IPS-NIHi7 (cell line): Measurements from ENCODE around the gene GPR62.
A peak's percentile ranks its signal among the peaks of the same experiment; 100 is the strongest.

Experiments
- DNase-seq: peaks from one replicate; pipeline ENCODE4 v3.0.0; 2012; ENCODE audit warnings: mixed read lengths; ENCODE audit errors: extremely low spot score

Gene GPR62

DNA sequence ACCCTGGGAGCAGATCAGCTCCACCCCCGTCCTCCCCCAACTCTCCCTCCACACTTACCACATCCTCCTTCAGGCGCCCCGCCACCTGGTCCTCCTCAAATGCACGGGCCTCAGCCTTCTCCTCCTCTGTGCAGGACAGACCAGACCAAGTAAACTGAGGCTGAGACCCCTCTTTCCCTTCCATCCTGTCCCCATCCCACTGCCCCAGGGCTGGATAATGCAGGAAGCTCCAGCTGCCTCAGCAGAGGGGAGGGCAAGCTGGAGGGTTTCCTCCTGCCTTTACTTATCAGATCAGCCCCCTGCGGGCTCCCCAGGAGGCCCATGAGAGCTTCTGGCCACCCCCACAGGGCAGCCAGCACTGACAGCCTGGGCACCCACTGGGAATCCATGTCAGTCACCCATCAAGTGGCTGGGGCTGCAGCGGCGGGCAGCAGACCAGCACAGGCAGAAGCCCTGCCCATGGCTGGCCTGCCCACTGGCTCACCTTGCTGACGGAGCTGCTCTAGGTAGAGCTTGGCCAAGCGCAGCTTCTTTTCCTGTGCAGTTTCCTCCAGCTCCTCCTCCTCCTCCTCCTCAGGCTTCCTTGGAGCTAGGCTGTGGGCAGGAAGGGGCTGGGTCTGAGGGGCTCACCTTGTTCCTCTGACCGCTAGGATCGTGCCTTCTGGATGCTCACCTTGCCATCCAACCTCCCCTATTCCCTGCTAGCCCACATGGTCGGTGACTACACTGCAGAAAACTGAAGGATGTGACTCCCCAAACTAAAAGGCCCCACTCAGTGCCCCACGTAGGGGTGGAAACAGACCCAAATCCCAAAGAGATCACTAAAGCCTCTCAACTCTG is 17.4 kb upstream of the GPR62 start:
- no peak for DNase-seq

DNA sequence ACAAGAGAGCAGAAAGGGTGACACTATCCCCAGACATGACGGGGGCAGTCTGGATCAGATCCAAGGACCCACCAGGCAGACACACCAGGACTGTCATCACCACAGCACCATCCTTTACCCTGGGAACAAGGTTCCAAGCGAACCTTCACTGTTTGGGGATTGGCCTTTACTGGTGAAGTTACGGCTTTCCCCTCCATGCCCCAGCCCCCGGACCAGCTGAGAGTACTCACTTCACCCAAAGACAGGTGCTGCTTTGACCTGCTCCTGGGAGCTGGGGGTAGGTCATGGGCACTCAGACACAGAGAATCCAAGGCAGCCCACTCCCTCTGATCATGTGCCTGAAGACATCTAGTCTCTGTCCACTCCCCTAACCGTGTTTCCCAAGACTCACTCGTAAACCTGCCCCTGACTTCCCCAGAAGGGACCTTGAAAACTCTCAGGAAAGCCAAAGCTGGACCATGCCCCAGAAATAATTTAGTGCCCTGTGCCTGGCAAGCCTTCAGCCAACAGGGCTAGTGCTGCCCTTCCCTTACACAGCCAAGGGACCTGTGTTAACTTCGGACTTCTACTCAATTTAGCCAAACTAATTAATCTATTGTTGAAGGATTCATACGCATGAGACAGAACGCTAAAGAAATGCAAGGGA is 16.3 kb upstream of the GPR62 start:
- DNase-seq: no peak

DNA sequence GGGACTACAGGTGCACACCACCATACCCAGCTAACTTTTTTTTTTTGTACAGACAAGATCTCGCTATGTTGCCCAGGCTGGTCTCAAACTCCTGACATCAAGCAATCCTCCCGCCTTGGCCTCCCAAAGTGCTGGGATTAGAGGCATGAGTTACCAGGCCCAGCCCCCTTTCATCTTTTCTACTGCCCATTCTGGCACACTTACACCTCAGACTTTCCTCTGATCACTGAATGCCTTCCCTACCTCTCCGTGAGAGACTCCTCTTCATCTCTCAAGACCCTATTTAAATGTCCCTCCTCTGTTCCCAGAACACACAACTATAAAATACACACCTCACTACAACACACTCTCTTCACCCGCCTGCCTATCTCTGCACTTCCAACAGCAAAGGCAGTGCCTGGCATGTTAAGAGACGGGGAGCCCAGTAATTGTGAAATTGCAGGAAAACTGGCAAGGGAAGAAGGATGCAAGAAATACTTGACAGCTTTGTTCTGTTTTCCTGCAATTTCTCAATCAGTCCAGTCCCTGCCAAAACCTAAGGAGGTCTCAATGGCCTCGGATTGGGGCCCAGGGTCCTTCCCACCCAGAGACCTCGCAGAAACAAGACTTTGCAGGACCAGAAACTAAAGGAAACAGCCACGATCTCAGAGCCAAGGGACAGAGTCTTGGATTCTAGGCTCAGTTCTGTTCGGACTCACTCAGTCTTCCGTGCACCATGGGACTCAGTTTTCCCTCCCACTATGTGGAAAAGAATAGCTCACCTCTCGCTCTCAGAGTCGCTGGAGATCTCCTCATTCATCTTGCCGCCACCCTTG is 14.3 kb upstream of the GPR62 start:
- DNase-seq: no peak

DNA sequence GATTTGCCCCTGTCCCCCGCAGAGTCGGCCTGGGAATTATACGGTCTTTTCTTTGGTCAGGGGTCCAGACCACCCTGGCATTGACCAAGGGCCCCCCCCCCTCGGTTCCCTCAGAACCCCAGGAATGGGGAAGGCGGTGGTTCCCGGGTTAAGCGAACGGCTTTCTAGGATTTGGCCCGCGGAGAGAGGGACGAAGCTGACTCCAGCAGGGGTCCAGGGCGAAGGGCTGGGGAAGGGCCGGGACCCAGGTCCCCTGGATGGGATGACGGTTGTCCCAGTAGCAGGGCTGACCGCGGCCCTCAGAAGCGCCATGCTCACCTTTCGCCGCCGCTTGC is 13.8 kb upstream of the GPR62 start:
- no peak for DNase-seq

DNA sequence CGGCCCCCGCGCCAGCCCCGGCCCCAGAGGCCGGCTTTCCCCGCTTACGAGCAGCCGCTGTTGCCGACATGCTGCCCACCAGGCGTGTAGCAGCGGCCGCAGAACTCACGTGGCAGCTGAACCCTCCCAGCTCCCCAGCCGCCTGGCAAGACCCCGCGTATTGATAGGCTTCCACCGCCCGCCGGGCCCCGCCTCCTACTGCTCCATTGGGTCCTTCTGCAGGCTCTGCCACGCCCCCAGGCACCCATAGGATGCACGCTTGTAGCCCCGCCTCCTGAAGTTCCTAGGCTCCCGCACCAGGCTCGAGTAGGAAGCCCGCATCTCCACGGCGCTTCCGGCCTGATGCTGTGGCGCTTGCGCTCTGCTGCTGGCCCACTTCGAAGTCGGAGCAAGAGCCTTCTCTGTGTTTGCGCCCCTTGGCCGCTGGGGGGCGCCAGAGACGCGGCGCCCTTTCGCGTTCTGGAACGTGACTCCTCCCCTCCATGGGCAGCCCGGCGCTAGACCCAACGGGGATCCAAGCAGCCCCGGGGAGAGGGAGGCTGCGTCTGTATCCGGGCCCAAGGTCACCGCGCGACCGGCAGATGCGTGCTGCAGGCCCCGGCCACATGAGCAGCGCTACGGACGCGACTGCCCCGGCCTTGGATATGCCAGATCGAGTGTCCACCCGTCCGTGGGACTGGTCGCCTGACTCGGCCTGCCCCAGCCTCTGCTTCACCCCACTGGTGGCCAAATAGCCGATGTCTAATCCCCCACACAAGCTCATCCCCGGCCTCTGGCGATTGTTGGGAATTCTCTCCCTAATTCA is 13.2 kb upstream of the GPR62 start, which contains the start of the genes PARP3 and RRP9:
PARP3 (plus strand) TSS at position 566 of the 805 bp plus-strand sequence. CDS start 993 bp downstream, outside the sequence.
RRP9 (minus strand) TSS at position 107 of the 805 bp plus-strand sequence; CDS start at position 70, 37 bp downstream.
- DNase-seq: peak; percentile 100

DNA sequence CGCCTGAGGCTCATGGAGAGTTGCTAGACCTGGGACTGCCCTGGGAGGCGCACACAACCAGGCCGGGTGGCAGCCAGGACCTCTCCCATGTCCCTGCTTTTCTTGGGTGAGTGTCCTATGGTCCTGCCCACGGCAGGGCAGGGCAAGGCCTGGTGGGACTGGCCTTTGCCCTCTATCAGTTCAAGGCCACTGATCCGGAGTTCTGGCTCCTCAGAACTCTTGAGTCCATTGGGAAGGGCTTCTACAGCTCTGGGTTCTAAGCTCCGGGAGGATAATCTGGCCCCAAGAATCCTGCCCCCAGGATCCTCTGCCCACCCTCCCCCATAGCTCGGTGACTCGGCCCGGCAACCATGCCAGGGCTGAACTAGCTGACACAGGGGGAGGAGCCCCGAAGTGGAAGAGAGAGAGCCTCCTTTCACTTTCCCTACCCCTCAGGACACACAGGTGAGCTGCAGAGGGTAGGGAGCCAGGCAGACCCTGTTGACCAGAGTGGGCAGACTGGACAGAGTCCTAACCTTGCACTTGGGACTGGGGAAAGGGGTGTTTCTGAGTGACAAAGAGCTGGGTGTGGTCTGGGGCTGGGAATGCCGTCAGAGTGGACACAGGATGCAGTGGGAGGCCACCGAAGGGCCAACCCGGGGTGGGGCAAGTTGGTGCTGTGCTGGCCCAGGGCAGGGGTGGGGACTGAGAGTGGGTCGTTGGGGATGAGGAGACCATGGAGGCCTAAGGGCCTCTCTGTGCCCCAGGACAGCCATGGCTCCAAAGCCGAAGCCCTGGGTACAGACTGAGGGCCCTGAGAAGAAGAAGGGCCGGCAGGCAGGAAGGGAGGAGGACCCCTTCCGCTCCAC is 12.4 kb upstream of the GPR62 start:
- peak; percentile 35 for DNase-seq

DNA sequence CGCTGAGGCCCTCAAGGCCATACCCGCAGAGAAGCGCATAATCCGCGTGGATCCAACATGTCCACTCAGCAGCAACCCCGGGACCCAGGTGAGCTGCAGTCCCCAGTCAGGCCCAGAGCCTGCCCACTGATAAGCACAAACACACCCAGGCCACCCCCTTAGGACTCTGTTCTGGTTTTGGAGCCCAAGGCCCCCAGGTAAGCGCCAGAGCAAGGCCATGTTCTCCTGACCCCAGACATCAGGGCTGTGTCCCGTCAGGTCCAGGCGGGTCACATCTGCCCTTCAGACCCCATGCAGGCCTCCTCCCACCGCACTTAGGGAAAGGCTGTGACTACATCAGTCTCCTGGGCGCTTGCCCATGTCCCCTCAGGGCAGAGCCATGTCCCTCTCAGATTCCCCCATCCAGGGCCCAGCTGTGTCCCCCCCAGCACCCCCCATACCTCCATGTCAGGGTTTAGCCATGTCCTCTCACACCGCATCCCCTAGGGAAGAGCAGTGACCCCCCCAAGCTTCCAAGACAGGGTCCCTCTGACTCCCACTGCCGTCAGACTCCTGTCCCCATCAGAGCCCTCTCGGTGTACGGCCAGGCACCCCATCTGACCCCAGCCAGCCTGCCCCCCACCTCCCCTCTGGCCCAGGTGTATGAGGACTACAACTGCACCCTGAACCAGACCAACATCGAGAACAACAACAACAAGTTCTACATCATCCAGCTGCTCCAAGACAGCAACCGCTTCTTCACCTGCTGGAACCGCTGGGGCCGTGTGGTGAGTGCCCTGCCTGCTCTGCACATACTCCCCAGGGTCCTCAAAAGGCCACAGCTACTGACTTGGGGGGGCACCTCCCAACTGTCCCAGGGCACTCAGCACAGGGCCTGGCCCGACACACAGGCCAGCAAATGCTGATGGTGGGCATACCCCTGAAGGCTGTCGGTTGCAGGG is 11.5 kb upstream of the GPR62 start:
- DNase-seq: no peak

DNA sequence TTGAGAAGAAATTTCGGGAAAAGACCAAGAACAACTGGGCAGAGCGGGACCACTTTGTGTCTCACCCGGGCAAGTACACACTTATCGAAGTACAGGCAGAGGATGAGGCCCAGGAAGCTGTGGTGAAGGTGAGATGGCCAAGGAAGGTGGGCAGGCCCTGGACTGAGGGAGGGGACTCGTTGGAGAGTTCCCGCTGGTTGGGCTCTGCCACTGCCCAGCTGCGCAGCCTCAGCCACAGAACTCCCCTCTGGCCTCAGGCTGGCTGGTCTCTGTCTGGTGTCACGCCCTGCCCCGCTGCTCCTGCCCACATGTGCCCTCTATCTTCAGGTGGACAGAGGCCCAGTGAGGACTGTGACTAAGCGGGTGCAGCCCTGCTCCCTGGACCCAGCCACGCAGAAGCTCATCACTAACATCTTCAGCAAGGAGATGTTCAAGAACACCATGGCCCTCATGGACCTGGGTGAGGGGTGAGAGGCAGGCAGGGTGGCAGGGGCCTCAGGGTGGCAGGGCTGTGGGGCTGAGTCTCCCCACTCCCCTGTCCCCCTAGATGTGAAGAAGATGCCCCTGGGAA is 10.6 kb upstream of the GPR62 start:
- DNase-seq: no peak

DNA sequence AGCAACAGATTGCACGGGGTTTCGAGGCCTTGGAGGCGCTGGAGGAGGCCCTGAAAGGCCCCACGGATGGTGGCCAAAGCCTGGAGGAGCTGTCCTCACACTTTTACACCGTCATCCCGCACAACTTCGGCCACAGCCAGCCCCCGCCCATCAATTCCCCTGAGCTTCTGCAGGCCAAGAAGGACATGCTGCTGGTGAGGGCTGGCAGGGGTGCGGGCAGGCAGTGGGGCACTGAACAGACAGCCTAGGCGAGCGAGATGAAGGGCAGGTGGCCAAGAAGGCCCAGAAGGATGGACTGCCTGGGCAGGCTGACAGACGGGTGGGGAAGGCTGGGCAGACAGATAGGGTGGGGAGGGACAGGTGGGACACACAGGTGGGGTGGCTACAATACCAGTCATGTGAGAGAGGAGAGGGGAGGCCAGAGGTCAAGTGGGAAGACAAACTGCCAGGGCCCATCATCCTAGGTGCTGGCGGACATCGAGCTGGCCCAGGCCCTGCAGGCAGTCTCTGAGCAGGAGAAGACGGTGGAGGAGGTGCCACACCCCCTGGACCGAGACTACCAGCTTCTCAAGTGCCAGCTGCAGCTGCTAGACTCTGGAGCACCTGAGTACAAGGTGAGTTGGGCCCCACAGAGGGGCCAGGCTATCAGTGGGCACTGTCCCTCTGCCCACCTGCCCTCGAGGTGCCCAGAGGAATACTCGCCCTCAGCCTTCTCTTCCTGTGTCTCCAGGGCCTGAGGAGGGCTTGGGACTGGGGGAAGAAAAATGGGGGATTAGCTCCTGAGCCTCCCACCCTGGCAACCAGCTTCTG is 9.9 kb upstream of the GPR62 start:
- no peak for DNase-seq

DNA sequence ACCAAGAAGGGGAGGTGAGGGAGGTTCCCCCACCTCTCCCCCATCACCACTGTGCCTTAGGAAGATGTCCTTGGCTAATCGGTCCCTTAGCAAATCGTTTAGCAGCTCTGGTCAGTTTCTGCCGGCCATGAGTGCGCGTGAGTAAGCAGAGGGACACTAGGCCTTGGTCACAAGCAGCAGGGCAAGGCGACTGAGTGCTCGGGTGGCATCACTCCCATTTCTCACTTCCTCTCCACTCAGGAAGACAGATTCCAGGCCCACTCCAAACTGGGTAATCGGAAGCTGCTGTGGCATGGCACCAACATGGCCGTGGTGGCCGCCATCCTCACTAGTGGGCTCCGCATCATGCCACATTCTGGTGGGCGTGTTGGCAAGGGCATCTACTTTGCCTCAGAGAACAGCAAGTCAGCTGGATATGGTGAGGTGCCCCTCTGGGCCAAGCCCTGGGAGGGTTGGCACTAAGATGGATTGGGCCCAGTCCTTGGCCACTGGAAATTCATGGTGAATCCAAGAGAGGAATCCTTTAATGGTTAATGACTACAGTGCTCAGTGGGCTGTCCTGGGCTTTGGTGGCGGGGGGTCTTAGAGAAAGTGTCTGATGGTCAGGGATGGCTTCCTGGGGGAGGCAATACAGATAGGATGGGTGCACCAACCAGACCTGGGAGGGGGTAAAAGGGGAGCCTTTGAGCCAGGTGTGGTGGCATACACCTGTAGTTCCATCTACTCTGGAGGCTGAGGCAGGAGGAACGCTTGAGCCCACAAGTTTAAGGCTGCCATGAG is 9.1 kb upstream of the GPR62 start:
- DNase-seq: no peak

DNA sequence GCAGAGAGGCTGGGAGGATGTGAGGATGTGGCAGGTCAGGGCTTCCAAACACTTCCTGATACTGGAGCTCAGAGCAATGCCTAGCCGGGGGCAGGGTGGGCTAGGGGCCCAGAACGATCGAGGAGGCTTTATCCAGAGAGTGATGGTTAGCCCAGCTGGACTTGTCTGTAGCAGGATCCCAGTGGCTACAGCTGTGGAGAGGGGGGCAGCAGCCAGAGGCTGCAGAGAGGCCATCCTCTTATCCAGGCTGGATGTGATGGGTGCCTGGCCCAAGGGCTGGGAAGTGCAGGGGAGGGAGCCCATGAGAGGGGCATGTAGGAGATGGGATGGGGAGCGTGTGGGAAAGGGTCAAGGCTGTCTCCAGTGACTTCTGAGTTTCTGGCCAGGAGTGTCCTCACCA is 8.4 kb upstream of the GPR62 start:
- no peak for DNase-seq

DNA sequence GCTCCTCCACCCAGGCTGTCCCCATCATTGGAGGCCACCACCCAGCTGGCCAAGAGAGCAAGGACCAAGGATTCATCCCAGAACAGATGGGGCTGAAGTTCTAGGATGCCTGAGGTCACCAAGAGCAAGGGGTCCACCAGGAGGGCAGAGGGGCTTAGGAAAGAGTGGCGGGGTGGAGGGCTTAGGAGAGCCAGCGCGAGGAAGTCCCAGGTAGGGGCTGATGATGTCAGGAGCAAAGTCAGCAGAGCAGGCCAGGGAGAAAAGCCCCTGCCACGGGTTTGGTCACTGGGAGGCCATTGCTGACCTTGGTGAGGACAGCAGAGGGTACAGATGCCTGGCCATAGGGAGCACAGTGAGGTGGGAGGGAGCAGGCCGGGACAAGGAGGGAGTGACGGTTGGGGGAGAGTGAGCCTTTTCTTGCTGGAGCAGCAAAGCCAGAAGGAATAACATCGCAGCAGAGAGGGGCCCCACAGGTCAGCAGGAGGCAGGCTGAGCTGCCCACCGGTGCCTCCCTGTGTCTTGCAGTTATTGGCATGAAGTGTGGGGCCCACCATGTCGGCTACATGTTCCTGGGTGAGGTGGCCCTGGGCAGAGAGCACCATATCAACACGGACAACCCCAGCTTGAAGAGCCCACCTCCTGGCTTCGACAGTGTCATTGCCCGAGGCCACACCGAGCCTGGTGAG is 7.8 kb upstream of the GPR62 start:
- no peak for DNase-seq

DNA sequence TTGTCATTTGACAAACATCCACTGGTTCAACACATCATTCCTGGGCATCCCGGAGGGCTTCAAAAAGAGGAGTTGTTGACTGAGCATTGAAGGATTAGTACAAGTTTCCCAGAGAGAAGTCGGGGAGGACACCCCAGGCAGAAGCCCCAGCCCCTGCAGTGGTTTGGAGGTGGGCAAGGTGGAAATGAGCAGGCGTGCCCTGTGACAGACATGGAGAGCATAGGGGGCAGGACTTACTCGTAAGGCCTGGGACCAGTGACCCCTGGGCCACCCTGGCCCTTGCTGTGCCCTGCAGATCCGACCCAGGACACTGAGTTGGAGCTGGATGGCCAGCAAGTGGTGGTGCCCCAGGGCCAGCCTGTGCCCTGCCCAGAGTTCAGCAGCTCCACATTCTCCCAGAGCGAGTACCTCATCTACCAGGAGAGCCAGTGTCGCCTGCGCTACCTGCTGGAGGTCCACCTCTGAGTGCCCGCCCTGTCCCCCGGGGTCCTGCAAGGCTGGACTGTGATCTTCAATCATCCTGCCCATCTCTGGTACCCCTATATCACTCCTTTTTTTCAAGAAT is 7.1 kb upstream of the GPR62 start:
- no peak for DNase-seq

DNA sequence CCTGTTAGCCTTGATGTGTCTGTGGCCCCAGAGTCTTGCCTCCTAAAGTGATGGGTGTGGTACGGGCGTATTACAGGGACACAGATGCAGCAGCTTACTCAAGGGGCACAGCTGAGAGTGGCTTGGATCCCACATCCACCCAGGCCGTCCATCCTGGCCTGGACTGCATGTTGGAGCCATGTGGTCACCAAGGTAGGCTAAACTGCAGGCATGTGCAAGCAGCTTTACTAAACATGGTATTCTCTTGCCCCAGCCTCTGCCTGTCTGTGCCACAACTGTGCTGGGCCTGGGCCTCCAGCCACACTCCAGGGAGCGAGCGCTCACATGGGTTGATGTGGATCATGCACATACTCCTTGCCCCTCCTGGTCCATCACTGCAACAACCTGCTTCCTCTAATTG is 6.1 kb upstream of the GPR62 start:
- DNase-seq: no peak

DNA sequence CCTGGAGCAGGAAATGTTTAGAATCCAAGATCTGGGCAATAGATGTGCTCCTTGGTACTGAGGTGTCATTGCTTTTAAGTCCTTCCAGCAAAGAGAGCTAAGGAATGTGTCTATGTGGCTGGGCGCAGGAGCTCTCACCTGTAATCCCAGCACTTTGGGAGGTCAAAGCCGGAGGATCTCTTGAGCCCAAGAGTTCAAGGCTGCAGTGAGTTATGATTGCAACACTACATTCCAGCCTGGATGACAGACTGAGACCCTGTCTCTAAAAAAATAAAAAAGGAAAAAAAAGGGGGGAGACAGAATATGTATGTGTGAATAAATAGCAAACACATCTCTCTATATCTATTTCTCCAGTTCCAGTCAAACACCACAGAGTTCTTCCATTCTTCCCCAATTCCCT is 4.3 kb upstream of the GPR62 start:
- DNase-seq: no peak

DNA sequence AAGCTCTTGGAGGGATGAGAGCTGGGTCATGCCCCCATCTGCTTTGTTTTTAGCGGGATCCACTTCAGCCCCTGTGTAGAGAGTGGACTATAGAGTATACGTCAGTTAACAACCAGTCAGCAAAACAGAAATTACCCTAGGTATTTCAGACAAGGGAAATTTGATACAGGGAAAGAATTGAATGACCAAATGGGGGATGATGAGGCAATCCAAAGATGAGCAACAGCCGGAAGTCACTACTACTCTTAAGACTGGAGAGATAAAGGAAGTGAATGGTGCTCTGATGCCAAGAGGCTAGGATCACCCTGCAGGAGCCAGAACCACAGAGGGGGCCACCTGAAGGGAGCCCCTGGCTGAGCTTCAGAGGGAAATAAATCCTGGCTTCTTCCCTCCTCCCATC is 1.7 kb upstream of the GPR62 start:
- DNase-seq: no peak

DNA sequence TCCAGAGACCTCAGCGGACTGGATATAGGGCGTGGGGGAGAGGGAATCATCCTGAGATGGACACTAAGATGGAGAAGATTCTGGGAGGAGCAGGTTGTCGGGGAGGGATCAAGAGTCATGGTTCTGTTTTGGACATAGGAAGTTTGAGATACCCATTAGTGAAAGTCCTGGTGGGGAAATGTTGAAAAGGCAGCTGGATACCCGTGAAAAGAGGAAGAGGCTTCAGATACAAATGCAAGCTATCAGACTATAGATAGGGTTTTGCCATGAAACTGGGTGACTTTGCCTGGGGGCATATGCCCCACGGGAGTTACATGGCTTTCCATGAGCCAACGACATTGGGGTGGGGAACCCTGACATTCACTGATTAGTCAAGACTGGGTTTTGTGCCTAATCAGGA is 1.1 kb upstream of the GPR62 start:
- no peak for DNase-seq
